22Rv1 (cell line): ENCODE measurements around the gene KDM4B.
"Not testable (repeated sequence)": the region's sequence is repeated elsewhere in the genome, so short reads cannot be mapped to it uniquely, and the experiment has no call there.

Experiments used
- ZFX ChIP-seq: fragments of 450-650 bp; IDR thresholded peaks from 2 replicates; pipeline ENCODE4 v1.6.1; 2017; ENCODE audit warnings: antibody characterized with exemption, borderline replicate concordance
- TF ChIP-seq, protein P1 (sequence below): fragments of 450-650 bp; IDR thresholded peaks from 2 replicates; pipeline ENCODE4 v1.5.1; 2017; ENCODE audit warnings: mild to moderate bottlenecking

DNA sequence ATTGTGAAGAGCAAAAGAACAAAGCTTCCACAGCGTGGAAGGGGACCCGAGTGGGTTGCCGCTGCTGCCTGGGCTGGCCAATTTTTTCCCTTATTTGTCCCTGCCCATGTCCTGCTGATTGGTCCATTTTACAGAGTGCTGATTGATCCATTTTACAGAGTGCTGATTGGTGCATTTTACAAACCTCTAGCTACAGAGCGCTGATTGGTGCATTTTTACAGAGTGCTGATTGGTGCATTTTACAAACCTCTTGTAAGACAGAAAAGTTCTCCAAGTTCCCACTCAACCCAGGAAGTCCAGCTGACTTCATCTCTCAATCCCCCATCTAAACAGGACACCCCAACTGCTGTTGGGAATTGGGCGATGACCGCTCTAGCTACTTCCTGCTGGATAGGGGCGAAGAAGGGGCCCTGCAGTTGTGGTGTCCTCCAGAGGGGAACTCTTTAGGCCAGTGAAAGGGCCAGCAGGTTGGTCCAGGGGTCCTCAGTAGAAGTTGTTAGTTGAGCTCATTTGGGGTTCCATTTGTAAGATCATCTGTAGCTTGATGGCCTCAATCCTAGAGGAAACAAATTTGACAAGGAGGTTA is 189.7 kb downstream of the KDM4B start:
- TF ChIP-seq, protein P1, sequence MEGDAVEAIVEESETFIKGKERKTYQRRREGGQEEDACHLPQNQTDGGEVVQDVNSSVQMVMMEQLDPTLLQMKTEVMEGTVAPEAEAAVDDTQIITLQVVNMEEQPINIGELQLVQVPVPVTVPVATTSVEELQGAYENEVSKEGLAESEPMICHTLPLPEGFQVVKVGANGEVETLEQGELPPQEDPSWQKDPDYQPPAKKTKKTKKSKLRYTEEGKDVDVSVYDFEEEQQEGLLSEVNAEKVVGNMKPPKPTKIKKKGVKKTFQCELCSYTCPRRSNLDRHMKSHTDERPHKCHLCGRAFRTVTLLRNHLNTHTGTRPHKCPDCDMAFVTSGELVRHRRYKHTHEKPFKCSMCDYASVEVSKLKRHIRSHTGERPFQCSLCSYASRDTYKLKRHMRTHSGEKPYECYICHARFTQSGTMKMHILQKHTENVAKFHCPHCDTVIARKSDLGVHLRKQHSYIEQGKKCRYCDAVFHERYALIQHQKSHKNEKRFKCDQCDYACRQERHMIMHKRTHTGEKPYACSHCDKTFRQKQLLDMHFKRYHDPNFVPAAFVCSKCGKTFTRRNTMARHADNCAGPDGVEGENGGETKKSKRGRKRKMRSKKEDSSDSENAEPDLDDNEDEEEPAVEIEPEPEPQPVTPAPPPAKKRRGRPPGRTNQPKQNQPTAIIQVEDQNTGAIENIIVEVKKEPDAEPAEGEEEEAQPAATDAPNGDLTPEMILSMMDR = not testable (repeated sequence)
- TF ChIP-seq ZFX = not testable (repeated sequence)
